K562 (cell line): ENCODE measurements around the gene PPIA. TPM values are rescaled to one million over a fixed set of nuclear protein-coding genes. Genes with fewer than 3 reads are reported as not detected.

Experiments
- E2F3 ChIP-seq: fragments of 250-450 bp; sonication (Bioruptor Pico); IDR thresholded peaks from 2 replicates; pipeline ENCODE4 v1.4.0; 2020; ENCODE audit warnings: mild to moderate bottlenecking
- ESRRB ChIP-seq: fragments of 250-450 bp; sonication (Bioruptor Pico); IDR thresholded peaks from 2 replicates; pipeline ENCODE4 v1.5.0; 2020; ENCODE audit warnings: mild to moderate bottlenecking, moderate library complexity, borderline replicate concordance
- HDGF ChIP-seq: fragments of 450-650 bp; IDR thresholded peaks from 2 replicates; pipeline ENCODE4 v1.6.1; 2016
- MCM7 ChIP-seq, 2 experiments: fragments of 450-650 bp; IDR thresholded peaks; 2 replicates each; pipeline ENCODE4 v1.6.1; 2016 to 2018
- MYNN ChIP-seq, 2 experiments: sonication (generic); formaldehyde crosslinking in 1 of 2; IDR thresholded peaks; 2 replicates each; pipeline versions ENCODE4 v1.5.0 to v1.6.1; 2016 to 2020; ENCODE audit warnings: antibody characterized with exemption in 1 of 2, missing genetic modification reagents in 1 of 2
- SUPT5H ChIP-seq: fragments of 450-650 bp; IDR thresholded peaks from 2 replicates; pipeline ENCODE4 v1.6.1; 2016
- ZNF384 ChIP-seq: IDR thresholded peaks from 2 replicates; pipeline ENCODE4 v1.6.1; 2012; ENCODE audit warnings: low read depth, low read length, improper control_type of control experiment
- ZNF583 ChIP-seq: fragments of 250-450 bp; sonication (Bioruptor Pico); IDR thresholded peaks from 2 replicates; pipeline ENCODE4 v1.4.0; 2020
- ZSCAN29 ChIP-seq: fragments of 450-650 bp; IDR thresholded peaks from 2 replicates; pipeline ENCODE4 v1.6.1; 2017
- polyA plus RNA-seq, 8 experiments: library from polyadenylated mRNA; depleted of rRNA in 4 of 8; stranded (reverse) in 5 of 8; unstranded in 3 of 8; fragments of >200 nt; fragmentation: Nextera tagmentation in 2 of 8; fragmentation: Illumina TruSeq in 1 of 8; extraction: Ambion mirVana in 2 of 8; extraction: Trizol in 1 of 8; gene quantifications; 2 replicates each; pipeline versions ENCODE4 v1.2.1 to v1.2.3, GENCODE V29; 2011 to 2014; ENCODE audit warnings: inconsistent platforms in 1 of 8, missing spikeins in 1 of 8
- total RNA-seq, 7 experiments: library from RNA; depleted of rRNA in 6 of 7; stranded (reverse); fragments of >200 nt in 6 of 7; fragmentation: Illumina TruSeq in 2 of 7; extraction: Trizol in 2 of 7; gene quantifications; 2 replicates each; pipeline versions ENCODE4 v1.2.1 to v1.2.3, GENCODE V29; 2011 to 2021; ENCODE audit warnings: low replicate concordance in 1 of 7
- TF ChIP-seq, protein P1 (sequence below): sonication (generic); formaldehyde crosslinking; IDR thresholded peaks from 2 replicates; pipeline ENCODE4 v1.8.1; 2023; ENCODE audit warnings: mild to moderate bottlenecking, missing genetic modification reagents
- TF ChIP-seq, protein P2 (sequence below): IDR thresholded peaks from 2 replicates; pipeline ENCODE4 v1.6.1; 2011; ENCODE audit warnings: borderline replicate concordance, low read depth, mild to moderate bottlenecking, moderate library complexity, low read length; ENCODE audit not compliant: insufficient read depth, poor library complexity, severe bottlenecking
- TF ChIP-seq, protein P3 (sequence below): fragments of 250-450 bp; sonication (Bioruptor Pico); IDR thresholded peaks from 2 replicates; pipeline ENCODE4 v1.5.0; 2020; ENCODE audit warnings: mild to moderate bottlenecking, borderline replicate concordance
- TF ChIP-seq, protein P4 (sequence below): IDR thresholded peaks from 2 replicates; pipeline ENCODE4 v1.6.1; 2014; ENCODE audit warnings: antibody characterized with exemption

The PPIA gene
- total and polyA plus RNA-seq, 9 of the 15 experiments (the other 6 are each of a cell fraction or from before 2014, with no cell fraction given) = 2,583 to 7,504 (median 3,973) TPM

DNA sequence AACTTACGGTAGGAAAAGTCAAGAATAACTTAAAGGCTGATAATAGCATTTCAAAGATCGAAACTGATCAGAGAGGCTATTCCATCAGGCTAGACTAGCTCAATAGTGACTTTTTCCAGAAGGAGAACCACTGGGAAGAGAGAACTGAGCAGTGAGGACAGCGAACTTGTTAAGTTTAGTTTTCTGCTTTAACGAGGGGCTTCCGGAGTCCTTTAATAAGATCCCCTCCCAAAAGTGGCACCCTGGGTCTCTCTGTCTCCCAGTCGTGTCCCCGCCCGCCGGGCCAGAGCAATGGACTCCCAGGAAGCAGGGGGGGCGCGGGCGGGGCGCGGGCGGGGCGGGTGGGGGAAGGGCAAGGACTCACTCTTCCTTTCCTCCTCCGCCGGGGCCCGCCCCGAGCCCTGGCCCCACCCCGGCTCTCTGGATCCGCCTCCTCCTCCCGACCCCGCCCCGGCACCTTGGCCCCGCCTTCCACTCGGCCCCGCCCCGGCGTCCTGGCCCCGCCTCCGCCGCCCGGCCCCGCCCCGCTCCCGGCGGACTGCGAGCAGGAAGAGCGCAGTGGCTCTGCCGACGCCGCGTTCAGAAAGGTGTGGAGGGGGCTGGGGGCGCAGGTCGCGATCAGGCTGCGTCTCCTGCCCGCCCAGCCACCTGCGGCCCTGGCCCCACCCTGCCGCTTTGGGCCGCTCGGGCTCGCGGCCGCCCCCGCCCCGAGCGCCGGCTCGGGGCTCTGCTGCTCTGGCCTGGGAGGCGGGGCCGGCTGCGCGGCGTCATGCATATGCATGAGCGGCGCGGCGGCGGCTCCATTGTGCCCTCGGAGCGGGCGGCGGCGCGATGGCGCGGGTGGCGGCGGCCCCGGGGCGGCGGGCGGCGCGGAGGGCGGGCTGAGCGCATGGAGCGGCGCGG is 48.2 kb upstream of the PPIA start, which contains the start of gene ZMIZ2 (continued):
- peak; percentile 54; the same call in 1 of the 2 replicates for TF ChIP-seq SUPT5H
- TF ChIP-seq, protein P1, sequence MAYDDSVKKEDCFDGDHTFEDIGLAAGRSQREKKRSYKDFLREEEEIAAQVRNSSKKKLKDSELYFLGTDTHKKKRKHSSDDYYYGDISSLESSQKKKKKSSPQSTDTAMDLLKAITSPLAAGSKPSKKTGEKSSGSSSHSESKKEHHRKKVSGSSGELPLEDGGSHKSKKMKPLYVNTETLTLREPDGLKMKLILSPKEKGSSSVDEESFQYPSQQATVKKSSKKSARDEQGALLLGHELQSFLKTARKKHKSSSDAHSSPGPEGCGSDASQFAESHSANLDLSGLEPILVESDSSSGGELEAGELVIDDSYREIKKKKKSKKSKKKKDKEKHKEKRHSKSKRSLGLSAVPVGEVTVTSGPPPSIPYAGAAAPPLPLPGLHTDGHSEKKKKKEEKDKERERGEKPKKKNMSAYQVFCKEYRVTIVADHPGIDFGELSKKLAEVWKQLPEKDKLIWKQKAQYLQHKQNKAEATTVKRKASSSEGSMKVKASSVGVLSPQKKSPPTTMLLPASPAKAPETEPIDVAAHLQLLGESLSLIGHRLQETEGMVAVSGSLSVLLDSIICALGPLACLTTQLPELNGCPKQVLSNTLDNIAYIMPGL (CRISPR knock-in tag) = no peak
- TF ChIP-seq, protein P2, sequence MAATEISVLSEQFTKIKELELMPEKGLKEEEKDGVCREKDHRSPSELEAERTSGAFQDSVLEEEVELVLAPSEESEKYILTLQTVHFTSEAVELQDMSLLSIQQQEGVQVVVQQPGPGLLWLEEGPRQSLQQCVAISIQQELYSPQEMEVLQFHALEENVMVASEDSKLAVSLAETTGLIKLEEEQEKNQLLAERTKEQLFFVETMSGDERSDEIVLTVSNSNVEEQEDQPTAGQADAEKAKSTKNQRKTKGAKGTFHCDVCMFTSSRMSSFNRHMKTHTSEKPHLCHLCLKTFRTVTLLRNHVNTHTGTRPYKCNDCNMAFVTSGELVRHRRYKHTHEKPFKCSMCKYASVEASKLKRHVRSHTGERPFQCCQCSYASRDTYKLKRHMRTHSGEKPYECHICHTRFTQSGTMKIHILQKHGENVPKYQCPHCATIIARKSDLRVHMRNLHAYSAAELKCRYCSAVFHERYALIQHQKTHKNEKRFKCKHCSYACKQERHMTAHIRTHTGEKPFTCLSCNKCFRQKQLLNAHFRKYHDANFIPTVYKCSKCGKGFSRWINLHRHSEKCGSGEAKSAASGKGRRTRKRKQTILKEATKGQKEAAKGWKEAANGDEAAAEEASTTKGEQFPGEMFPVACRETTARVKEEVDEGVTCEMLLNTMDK = no peak
- no peak for TF ChIP-seq ZNF583 (CRISPR knock-in tag)
- no peak for TF ChIP-seq MCM7 (IDR thresholded peaks at IDR 0.05)
- no peak for TF ChIP-seq MYNN (IDR thresholded peaks at IDR 0.05)
- TF ChIP-seq MYNN (CRISPR knock-in tag; IDR thresholded peaks at IDR 0.05) = no peak
- no peak for TF ChIP-seq ESRRB (CRISPR knock-in tag)
- TF ChIP-seq ZNF384 = no peak
- TF ChIP-seq, protein P3, sequence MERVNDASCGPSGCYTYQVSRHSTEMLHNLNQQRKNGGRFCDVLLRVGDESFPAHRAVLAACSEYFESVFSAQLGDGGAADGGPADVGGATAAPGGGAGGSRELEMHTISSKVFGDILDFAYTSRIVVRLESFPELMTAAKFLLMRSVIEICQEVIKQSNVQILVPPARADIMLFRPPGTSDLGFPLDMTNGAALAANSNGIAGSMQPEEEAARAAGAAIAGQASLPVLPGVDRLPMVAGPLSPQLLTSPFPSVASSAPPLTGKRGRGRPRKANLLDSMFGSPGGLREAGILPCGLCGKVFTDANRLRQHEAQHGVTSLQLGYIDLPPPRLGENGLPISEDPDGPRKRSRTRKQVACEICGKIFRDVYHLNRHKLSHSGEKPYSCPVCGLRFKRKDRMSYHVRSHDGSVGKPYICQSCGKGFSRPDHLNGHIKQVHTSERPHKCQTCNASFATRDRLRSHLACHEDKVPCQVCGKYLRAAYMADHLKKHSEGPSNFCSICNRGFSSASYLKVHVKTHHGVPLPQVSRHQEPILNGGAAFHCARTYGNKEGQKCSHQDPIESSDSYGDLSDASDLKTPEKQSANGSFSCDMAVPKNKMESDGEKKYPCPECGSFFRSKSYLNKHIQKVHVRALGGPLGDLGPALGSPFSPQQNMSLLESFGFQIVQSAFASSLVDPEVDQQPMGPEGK = no peak
- TF ChIP-seq E2F3 (CRISPR knock-in tag) = no peak
- TF ChIP-seq, protein P4, sequence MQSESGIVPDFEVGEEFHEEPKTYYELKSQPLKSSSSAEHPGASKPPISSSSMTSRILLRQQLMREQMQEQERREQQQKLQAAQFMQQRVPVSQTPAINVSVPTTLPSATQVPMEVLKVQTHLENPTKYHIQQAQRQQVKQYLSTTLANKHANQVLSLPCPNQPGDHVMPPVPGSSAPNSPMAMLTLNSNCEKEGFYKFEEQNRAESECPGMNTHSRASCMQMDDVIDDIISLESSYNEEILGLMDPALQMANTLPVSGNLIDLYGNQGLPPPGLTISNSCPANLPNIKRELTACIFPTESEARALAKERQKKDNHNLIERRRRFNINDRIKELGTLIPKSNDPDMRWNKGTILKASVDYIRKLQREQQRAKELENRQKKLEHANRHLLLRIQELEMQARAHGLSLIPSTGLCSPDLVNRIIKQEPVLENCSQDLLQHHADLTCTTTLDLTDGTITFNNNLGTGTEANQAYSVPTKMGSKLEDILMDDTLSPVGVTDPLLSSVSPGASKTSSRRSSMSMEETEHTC = no peak
- no peak for TF ChIP-seq ZSCAN29
- no peak for TF ChIP-seq HDGF
